Rectal smooth muscle tissue (tissue), 1 donor: Measurements from ENCODE around the gene ALOXE3.

Experiments used
- H3K27ac ChIP-seq: one replicate; pipeline ENCODE4 v1.7.0; 2013; ENCODE audit warnings: low read depth, low read length, inconsistent platforms
- H3K27me3 ChIP-seq: one replicate; pipeline ENCODE4 v1.7.0; 2013; ENCODE audit warnings: low read length; ENCODE audit not compliant: control insufficient read depth, insufficient read depth
- H3K36me3 ChIP-seq: one replicate; pipeline ENCODE4 v1.7.0; 2013; ENCODE audit warnings: low read length; ENCODE audit not compliant: control insufficient read depth, insufficient read depth
- H3K4me1 ChIP-seq: one replicate; pipeline ENCODE4 v1.7.0; 2013; ENCODE audit warnings: low read length; ENCODE audit not compliant: control insufficient read depth, insufficient read depth
- H3K4me3 ChIP-seq: one replicate; pipeline ENCODE4 v1.7.0; 2013; ENCODE audit warnings: low read length
- H3K9ac ChIP-seq: one replicate; pipeline ENCODE4 v1.7.0; 2013; ENCODE audit warnings: low read length

ALOXE3 gene

DNA sequence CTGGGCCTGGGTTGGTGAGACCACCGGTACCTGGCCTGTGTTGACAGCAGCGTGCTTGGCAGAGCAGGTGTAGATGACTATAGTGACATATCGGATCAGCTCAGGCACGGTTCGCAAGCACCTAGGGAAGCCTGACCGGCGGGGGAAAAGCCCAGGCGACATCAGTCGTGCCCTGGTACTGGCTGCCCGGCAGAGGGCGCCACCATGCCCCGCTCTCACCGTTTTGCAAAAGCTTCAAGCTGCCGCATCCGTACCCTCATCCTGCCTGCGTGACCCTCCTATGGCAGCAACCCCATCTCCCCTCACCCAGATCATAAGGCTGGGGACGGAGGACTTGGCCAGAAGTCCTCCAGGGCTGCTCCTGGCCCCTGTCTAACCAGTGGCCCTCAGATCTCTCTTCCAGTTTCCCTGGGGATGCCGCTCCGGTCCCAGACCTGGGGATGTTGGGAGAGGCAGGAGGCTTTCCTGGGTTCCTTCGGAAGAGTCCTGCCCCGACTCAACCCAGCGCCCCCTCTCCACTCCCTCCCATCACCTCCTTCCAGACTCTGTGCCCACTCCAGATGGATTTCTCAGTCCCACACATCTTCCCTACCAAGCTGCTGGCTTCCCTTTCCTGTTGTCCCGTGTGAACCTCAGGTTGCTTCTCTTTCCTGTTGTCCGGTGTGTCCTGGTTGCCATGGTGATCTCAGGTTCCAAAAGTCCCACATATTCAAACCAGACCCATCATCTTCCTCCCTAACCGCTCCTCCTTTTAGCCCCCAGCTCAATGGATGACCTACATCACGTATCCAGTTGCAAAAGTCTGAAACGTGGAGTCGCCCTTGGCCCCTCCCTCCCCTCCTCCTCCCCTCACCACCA is 44.5 kb downstream of the ALOXE3 start:
- no peak overlapping the region for H3K4me3 ChIP-seq
- H3K36me3 ChIP-seq = no peaks in the 10 kb centered on the region
- H3K27ac ChIP-seq = no peak overlapping the region
- H3K27me3 ChIP-seq = peaks cover 33% of the 10 kb centered on the region
- no peaks in the 10 kb centered on the region for H3K4me1 ChIP-seq
- H3K9ac ChIP-seq = no peak overlapping the region

GRCh38 chr17:8072729-8073461 is 45.4 kb downstream of the ALOXE3 start:
- H3K4me1 ChIP-seq = no peaks in the 10 kb centered on the region
- H3K4me3 ChIP-seq = peak overlapping the region; percentile 19
- H3K36me3 ChIP-seq = no peaks in the 10 kb centered on the region
- no peak overlapping the region for H3K9ac ChIP-seq
- H3K27ac ChIP-seq = no peak overlapping the region
- H3K27me3 ChIP-seq = peaks cover 33% of the 10 kb centered on the region

DNA sequence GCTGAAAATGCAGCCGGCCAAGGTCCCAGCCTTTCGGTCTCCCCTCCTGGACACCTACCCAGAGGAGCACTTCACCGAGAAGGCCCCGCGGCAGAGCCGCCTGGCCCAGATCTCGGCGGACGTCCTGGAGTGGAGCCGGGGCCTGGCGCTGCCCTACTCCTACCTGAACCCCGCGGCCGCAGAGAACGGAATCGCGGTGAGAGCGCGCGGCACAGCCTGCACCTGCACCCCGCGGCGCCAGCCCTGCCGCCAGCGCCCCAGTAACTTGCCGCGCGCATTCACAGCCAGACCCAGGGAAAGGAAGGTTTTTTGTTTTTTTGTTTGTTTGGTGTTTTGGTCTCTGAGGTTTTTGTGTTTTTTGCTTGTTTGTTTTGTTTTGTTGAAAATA is 46.0 kb downstream of the ALOXE3 start:
- Histone ChIP-seq H3K27ac (no peak overlapping the region), H3K4me1 (no peaks in the 10 kb centered on the region), H3K4me3 (peak overlapping the region; percentile 19), H3K9ac (no peak overlapping the region), H3K27me3 (peaks cover 33% of the 10 kb centered on the region), H3K36me3 (no peaks in the 10 kb centered on the region)

DNA sequence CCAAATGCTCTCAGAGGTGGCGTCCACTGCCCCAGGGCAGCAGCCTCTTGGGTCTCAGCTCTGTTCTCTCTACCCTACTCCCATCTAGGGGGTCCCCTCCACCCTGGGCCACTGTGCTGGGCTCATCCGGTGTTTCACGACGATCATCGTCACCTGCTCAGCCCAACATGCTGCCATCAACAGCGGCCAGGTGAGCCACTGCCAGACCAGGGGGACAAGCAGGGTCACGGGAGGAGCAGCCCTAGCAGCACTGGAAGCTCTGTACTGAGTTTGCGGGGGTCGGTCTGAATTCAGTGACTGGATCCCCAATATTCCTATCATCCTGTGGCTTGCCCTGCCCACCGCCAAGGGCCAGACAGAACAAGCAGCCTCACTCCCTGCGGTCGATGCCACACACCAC is 46.8 kb downstream of the ALOXE3 start:
- H3K4me1 ChIP-seq = no peaks in the 10 kb centered on the region
- no peak overlapping the region for H3K27ac ChIP-seq
- peaks cover 31% of the 10 kb centered on the region for H3K27me3 ChIP-seq
- no peaks in the 10 kb centered on the region for H3K36me3 ChIP-seq
- H3K9ac ChIP-seq = no peak overlapping the region
- no peak overlapping the region for H3K4me3 ChIP-seq

DNA sequence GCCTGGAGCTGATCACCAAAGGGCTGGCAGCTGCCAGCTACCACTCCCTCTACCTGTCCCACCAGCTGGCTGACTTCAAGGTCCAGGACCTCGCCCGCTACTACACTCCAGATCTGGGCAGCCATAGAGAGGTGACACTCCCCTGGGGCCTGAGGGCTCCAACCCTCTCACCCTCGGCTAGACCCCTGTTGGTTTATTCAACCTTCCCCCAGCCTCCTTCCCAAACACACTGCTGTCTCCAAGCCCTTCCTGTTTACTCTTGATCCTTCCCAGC is 48.8 kb downstream of the ALOXE3 start:
- Histone ChIP-seq H3K27me3 (peaks cover 23% of the 10 kb centered on the region), H3K4me3 (no peak overlapping the region), H3K36me3 (no peaks in the 10 kb centered on the region), H3K4me1 (no peaks in the 10 kb centered on the region), H3K27ac (no peak overlapping the region), H3K9ac (no peak overlapping the region)

- H3K36me3 ChIP-seq = no peaks in the 10 kb centered on the region
- H3K9ac ChIP-seq = no peak overlapping the region
- no peaks in the 10 kb centered on the region for H3K4me1 ChIP-seq
- H3K27me3 ChIP-seq = peaks cover 18% of the 10 kb centered on the region
- H3K4me3 ChIP-seq = no peak overlapping the region
- H3K27ac ChIP-seq = no peak overlapping the region
These were observed 49.4 kb downstream of the ALOXE3 start for GRCh38 chr17:8068736-8069586.

DNA sequence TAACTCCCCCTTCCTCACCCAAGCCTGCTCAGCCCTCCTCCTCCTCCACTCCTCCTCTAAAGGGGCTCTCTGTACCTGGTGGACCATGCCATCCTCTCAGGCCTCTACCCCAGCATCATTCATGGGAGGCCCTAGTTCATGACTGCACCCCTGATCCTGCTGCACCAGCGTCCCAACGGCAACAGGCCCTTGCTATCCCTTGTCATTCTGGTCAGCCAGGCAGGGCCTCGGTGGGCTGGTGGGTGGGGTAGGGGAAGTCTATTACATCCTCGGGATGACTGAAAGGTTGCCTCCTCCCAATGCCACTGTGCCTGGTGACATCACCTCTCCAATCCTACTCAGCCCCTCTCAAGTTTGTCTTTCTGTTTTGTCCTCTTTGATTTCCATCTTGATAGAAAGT is 50.5 kb downstream of the ALOXE3 start:
- Histone ChIP-seq H3K9ac (no peak overlapping the region), H3K27ac (no peak overlapping the region), H3K4me1 (no peaks in the 10 kb centered on the region), H3K36me3 (no peaks in the 10 kb centered on the region), H3K4me3 (no peak overlapping the region), H3K27me3 (peaks cover 8% of the 10 kb centered on the region)

DNA sequence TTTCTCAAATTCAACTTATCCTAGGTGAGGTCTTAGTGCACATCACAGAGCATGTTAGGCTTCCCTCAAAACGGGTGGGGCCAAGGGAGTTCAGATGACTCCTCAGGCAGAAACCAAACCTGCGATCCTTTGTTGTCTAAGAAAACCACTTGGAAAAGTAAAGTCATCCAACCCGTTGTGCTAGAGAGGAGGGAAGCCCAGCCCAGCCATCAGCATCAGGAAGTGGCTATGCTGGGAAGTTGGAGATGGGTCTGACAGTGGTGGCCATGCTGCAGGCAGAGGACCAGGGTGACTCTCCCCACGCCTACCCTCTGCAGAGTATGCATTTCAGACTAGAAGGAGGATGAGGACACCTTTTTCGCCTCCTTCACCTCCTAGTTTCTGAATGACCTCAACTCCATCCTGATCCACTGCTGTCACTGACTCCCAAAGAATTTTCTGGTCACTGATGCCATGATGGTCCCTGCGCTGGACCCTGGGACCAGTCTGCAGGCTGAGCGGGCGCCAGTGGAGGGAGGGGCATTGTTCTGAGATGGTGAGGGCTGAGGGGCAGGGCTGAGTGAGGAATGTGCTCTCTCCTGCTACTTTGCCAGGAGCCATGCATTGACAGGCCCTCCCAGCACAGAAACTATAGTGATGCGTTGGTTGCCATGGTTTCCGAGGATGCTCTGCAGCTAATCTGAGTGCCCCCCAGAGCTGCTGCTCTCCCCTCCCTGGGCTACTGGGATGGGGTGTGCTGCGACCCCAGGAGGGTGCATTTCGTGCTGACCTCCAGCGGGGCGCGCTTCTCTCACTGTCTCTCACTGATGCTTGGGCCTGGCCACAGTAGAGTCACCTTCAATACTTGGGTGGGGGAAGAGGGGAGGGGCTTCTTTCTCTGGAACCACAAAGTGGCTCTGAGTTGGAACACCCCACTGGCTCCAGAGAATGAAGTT is 51.2 kb downstream of the ALOXE3 start:
- Histone ChIP-seq H3K4me1 (no peaks in the 10 kb centered on the region), H3K36me3 (no peaks in the 10 kb centered on the region), H3K27ac (no peak overlapping the region), H3K4me3 (no peak overlapping the region), H3K27me3 (peaks cover 4% of the 10 kb centered on the region), H3K9ac (no peak overlapping the region)

GRCh38 chr17:8064561-8065019 is 53.7 kb downstream of the ALOXE3 start:
- no peak overlapping the region for H3K27ac ChIP-seq
- no peaks in the 10 kb centered on the region for H3K36me3 ChIP-seq
- no peaks in the 10 kb centered on the region for H3K27me3 ChIP-seq
- no peak overlapping the region for H3K9ac ChIP-seq
- H3K4me1 ChIP-seq = no peaks in the 10 kb centered on the region
- no peak overlapping the region for H3K4me3 ChIP-seq

GRCh38 chr17:8063761-8064534 is 54.4 kb downstream of the ALOXE3 start:
- Histone ChIP-seq H3K27me3 (no peaks in the 10 kb centered on the region), H3K27ac (no peak overlapping the region), H3K9ac (no peak overlapping the region), H3K36me3 (no peaks in the 10 kb centered on the region), H3K4me1 (no peaks in the 10 kb centered on the region), H3K4me3 (peak overlapping the region; percentile 17)

DNA sequence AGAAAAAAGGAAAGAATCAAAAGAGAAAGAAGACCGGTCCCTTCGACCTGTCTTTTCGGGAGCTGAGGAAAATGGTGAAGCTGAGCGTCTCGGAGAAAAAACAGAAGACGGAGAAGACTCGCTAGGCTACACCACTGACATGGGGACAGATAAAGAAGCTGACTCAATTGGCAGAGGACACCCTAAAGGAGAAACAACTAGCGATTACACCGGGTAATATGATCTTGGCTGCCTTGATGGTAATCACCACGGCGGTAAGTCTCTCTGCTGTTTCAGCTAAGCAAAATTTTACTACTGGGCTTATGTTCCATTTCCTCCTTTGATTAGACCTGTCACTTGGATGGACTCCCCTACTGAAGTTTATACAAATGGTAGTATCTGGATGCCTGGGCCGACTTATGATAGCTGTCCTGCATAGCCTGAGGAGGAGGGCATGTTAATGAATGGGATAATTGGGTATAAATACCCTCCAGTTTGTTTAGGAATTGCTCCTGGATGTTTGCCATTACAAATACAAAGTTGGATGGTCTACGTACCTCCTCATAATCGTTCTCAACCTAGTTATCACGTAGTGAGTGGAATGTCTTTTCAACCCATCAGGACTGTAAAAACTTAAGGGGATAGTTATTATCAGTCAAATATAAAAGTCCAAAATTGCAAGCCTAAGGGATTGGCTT is 55.4 kb downstream of the ALOXE3 start:
- Histone ChIP-seq H3K4me1 (no peaks in the 10 kb centered on the region), H3K9ac (no peak overlapping the region), H3K27ac (no peak overlapping the region), H3K27me3 (no peaks in the 10 kb centered on the region), H3K4me3 (peak overlapping the region; percentile 17), H3K36me3 (no peaks in the 10 kb centered on the region)
